OCI-LY1 (cell line): ENCODE measurements around the gene CNOT6L.

Experiments used
- EZH2 ChIP-seq: fragments of 200-600 bp; sonication (generic), shearing (Covaris generic); IDR thresholded peaks from 2 replicates; pipeline ENCODE4 v1.8.0; 2017; ENCODE audit warnings: borderline replicate concordance, mixed run types, mild to moderate bottlenecking, antibody characterized with exemption, low read length, moderate library complexity, mixed read lengths
- TF ChIP-seq, protein P1 (sequence below): fragments of 200-600 bp; sonication (generic), shearing (Covaris generic); IDR thresholded peaks from 2 replicates; pipeline ENCODE4 v1.5.1; 2017; ENCODE audit warnings: mild to moderate bottlenecking, antibody characterized with exemption, low read length, moderate library complexity, mixed read lengths

DNA sequence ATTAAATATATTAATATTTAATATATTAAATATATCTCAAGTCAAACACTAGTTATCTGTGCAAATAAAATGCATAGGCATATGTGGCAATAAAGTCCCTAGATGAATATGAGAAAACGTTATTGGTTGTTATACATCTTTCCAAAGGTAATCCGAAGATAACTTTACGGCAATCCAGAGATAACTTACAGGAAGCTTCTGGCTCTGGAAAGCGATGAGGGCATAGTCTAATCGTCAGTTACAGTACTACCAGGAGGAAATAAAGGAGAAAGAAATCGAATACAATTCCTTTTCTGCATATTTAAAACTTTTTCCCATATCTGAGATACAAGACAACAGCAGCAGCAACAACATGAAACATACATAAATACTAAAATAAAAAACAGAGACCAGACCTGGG lies 35.3 kb downstream of the CNOT6L start:
- TF ChIP-seq, protein P1, sequence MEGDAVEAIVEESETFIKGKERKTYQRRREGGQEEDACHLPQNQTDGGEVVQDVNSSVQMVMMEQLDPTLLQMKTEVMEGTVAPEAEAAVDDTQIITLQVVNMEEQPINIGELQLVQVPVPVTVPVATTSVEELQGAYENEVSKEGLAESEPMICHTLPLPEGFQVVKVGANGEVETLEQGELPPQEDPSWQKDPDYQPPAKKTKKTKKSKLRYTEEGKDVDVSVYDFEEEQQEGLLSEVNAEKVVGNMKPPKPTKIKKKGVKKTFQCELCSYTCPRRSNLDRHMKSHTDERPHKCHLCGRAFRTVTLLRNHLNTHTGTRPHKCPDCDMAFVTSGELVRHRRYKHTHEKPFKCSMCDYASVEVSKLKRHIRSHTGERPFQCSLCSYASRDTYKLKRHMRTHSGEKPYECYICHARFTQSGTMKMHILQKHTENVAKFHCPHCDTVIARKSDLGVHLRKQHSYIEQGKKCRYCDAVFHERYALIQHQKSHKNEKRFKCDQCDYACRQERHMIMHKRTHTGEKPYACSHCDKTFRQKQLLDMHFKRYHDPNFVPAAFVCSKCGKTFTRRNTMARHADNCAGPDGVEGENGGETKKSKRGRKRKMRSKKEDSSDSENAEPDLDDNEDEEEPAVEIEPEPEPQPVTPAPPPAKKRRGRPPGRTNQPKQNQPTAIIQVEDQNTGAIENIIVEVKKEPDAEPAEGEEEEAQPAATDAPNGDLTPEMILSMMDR: no peak
- TF ChIP-seq EZH2: no peak
